Activated CD4-positive, CD25-positive, alpha-beta regulatory T cell treated with anti-CD3 and anti-CD28 coated beads, Interleukin-2, amount 50 U/mL, for 72 hours (primary cell): ENCODE measurements around the gene RXFP4.

ENCODE experiments used
- DNase-seq: peaks from one replicate; pipeline ENCODE4 v3.0.0; 2021

RXFP4 gene

GRCh38 chr1:155961937-155962336 lies 20.5 kb downstream of the RXFP4 start:
- DNase-seq: no peak

GRCh38 chr1:155962599-155963211 lies 21.3 kb downstream of the RXFP4 start:
- no peak for DNase-seq

- no peak for DNase-seq
These were observed 22.8 kb downstream of the RXFP4 start for GRCh38 chr1:155964193-155964592.

GRCh38 chr1:155966135-155966534 lies 24.7 kb downstream of the RXFP4 start:
- no peak for DNase-seq

GRCh38 chr1:155966750-155967149 lies 25.3 kb downstream of the RXFP4 start:
- DNase-seq: no peak

GRCh38 chr1:155967341-155968050 lies 26.1 kb downstream of the RXFP4 start:
- DNase-seq: no peak

GRCh38 chr1:155968051-155968400 lies 26.6 kb downstream of the RXFP4 start:
- DNase-seq: no peak

GRCh38 chr1:155968670-155969069 lies 27.2 kb downstream of the RXFP4 start:
- DNase-seq: no peak

- DNase-seq: no peak
These were observed 27.9 kb downstream of the RXFP4 start for GRCh38 chr1:155969377-155969791.

GRCh38 chr1:155970531-155971167 lies 29.2 kb downstream of the RXFP4 start:
- DNase-seq: no peak

GRCh38 chr1:155971910-155972809 lies 30.7 kb downstream of the RXFP4 start:
- DNase-seq: no peak

GRCh38 chr1:155973723-155974122 lies 32.3 kb downstream of the RXFP4 start:
- DNase-seq: no peak

- DNase-seq: no peak
These were observed 33.0 kb downstream of the RXFP4 start for GRCh38 chr1:155974208-155975115.

- DNase-seq: no peak
These were observed 34.1 kb downstream of the RXFP4 start for GRCh38 chr1:155975375-155976061.

- no peak for DNase-seq
These were observed 34.8 kb downstream of the RXFP4 start for GRCh38 chr1:155976062-155976912.

- no peak for DNase-seq
These were observed 35.7 kb downstream of the RXFP4 start for GRCh38 chr1:155976913-155977689.

GRCh38 chr1:155977690-155978324 lies 36.4 kb downstream of the RXFP4 start:
- peak; percentile 49 for DNase-seq

GRCh38 chr1:155978325-155978972 lies 37.0 kb downstream of the RXFP4 start, which contains the start of gene ARHGEF2:
ARHGEF2 (minus strand) TSS chr1:155978547; CDS start chr1:155978427, 120 bp downstream.
- peak; percentile 76 for DNase-seq
